Measurements from ENCODE around the gene DMBX1. TPM values are rescaled to one million over a fixed set of nuclear protein-coding genes. Genes with fewer than 3 reads are reported as not detected.

Gene DMBX1
- total and polyA plus RNA-seq, 9 of the 15 experiments (the other 6 are each of a cell fraction or from before 2014, with no cell fraction given), result 0.25 to 4.3 (median 1.0) TPM

- Histone ChIP-seq H3K36me3 (ENCODE audit: control insufficient read depth, insufficient read depth, low read length) (no peaks in the 10 kb centered on the region), H3K9me1 (ENCODE audit: control insufficient read depth, insufficient read depth, low read length) (no peaks in the 10 kb centered on the region), H3K4me1 (replicated peaks in 1 of 2; ENCODE audit: control insufficient read depth in 2 of 2, insufficient read depth in 2 of 2, low read length in 2 of 2) (peaks cover 3 to 14% of the 10 kb centered on the region in 2 experiments; a peak in 3 of 5 replicates), H4K20me1 (replicated peaks; ENCODE audit: control insufficient read depth, insufficient read depth, low read length) (no peaks in the 10 kb centered on the region), H3K27me3 (ENCODE audit: control insufficient read depth in 2 of 2, insufficient read depth in 2 of 2, low read length in 2 of 2) (no peaks in the 10 kb centered on the region), H3K27ac (ENCODE audit: extremely low read depth, low read depth, low read length) (no peak overlapping the region), H3K9me3 (replicated peaks; ENCODE audit: control insufficient read depth, insufficient read depth, low read depth, low read length) (no peaks in the 10 kb centered on the region), H3K79me2 (ENCODE audit: control insufficient read depth, insufficient read depth, low read length) (no peaks in the 10 kb centered on the region), H3K4me3 (no peak overlapping the region), H2AFZ (ENCODE audit: low read depth, low read length) (no peak overlapping the region), H3K4me2 (ENCODE audit: insufficient read depth, low read length) (no peak overlapping the region), H3K9ac (ENCODE audit: insufficient read depth in 1 of 2, low read depth in 2 of 2, low read length in 2 of 2) (no peak overlapping the region)
- no peak for ATAC-seq
- BruUV-seq (replicated peaks), result no TSS peak
- TF ChIP-seq ZNF12 (CRISPR knock-in tag; IDR thresholded peaks at IDR 0.05), result no peak
- TF ChIP-seq THRAP3 (IDR thresholded peaks at IDR 0.05; ENCODE audit: borderline replicate concordance), result no peak
- TF ChIP-seq, protein P1, sequence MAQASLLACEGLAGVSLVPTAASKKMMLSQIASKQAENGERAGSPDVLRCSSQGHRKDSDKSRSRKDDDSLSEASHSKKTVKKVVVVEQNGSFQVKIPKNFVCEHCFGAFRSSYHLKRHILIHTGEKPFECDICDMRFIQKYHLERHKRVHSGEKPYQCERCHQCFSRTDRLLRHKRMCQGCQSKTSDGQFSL (CRISPR knock-in tag; IDR thresholded peaks at IDR 0.05), result no peak
- TF ChIP-seq, protein P1 (tag; IDR thresholded peaks at IDR 0.05), result no peak
- no peak for TF ChIP-seq SRF (CRISPR knock-in tag; IDR thresholded peaks at IDR 0.05)
- TF ChIP-seq RCOR1 (IDR thresholded peaks at IDR 0.05; ENCODE audit: borderline replicate concordance in 1 of 2, low read depth in 2 of 2, low read length in 2 of 2), result 0 out of 4 replicates have a peak, but pooled peaks of 1 of the 2 experiments have one; percentile 30
- 0 out of 2 replicates have a peak, but pooled peaks have one; percentile 28 for TF ChIP-seq ZEB2 (IDR thresholded peaks at IDR 0.05)
- TF ChIP-seq CBX3 (IDR thresholded peaks at IDR 0.05; ENCODE audit: borderline replicate concordance in 1 of 2, low read length in 2 of 2), result no peak
- TF ChIP-seq, protein P2, sequence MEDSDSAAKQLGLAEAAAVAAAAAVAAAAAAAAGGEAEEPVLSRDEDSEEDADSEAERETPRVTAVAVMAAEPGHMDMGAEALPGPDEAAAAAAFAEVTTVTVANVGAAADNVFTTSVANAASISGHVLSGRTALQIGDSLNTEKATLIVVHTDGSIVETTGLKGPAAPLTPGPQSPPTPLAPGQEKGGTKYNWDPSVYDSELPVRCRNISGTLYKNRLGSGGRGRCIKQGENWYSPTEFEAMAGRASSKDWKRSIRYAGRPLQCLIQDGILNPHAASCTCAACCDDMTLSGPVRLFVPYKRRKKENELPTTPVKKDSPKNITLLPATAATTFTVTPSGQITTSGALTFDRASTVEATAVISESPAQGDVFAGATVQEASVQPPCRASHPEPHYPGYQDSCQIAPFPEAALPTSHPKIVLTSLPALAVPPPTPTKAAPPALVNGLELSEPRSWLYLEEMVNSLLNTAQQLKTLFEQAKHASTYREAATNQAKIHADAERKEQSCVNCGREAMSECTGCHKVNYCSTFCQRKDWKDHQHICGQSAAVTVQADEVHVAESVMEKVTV (CRISPR knock-in tag; IDR thresholded peaks at IDR 0.05), result no peak
- TF ChIP-seq HMG20B (CRISPR knock-in tag; IDR thresholded peaks at IDR 0.05), result no peak
- no peak for TF ChIP-seq COPS2 (conservative IDR thresholded peaks at IDR 0.05)
- TF ChIP-seq ZNF146 (CRISPR knock-in tag; IDR thresholded peaks at IDR 0.05; ENCODE audit: unreplicated experiment), result no peak
- TF ChIP-seq ARID2 (IDR thresholded peaks at IDR 0.05), result no peak
- TF ChIP-seq SMARCB1 (IDR thresholded peaks at IDR 0.05; ENCODE audit: insufficient read length, low read depth), result no peak
- peak; percentile 85; the same call in 1 of the 2 replicates for TF ChIP-seq TRIM28 (IDR thresholded peaks at IDR 0.05)
- TF ChIP-seq JUN (IDR thresholded peaks at IDR 0.05; ENCODE audit: borderline replicate concordance, low read depth, low read length), result no peak
- no peak for TF ChIP-seq JUN (CRISPR knock-in tag; IDR thresholded peaks at IDR 0.05; ENCODE audit: borderline replicate concordance)
- TF ChIP-seq HDAC1 (IDR thresholded peaks at IDR 0.05), result 0 out of 4 replicates have a peak, but pooled peaks of 1 of the 2 experiments have one; percentile 9
- WGBS (ENCODE audit: insufficient coverage, low coverage, missing lambda C conversion rate), result 13% methylated on average over 1 of the region's 1 CpG
- intact Hi-C loops (cut with micrococcal nuclease), result no loop called here
- ChIA-PET POLR2A (no interaction called here), CTCF (ENCODE audit: low intra/inter-chr PET ratio) (interaction anchor here (1.3 to 2.6 kb wide), 2 partner anchors 59 to 90 kb away, joined by 3 to 13 read pairs; no protein-coding TSS in a partner anchor)
- in situ Hi-C loops (cut with MboI), result loop anchor here (5.0 kb wide), 1 partner anchor 129 kb away; no protein-coding TSS in a partner anchor
- no peak for DNase-seq (ENCODE audit: extremely low read depth in 1 of 4, low spot score in 3 of 4)
- no peak for FAIRE-seq
These were observed 46.9 kb downstream of the DMBX1 start for GRCh38 chr1:46536527-46536926.
